ENCODE results near the gene TMEM163.

TMEM163 gene

GRCh38 chr2:134462275-134462674, 256.5 kb downstream of the TMEM163 start:
- DNase-seq = no peak
- Histone ChIP-seq H3K4me3 (ENCODE audit: low read depth, low read length) (no peak overlapping the region), H3K27me3 (replicated peaks) (no peaks in the 10 kb centered on the region), H3K36me3 (replicated peaks) (no peaks in the 10 kb centered on the region), H3K27ac (no peak overlapping the region)
- no peak for TF ChIP-seq CTCF (IDR thresholded peaks at IDR 0.05; ENCODE audit: low read depth, low read length, missing control alignments)
- in situ Hi-C loops (cut with HindIII; ENCODE audit: low pct_ligation_motif_present, low sequenced_read_pairs) = no loop called here

- Histone ChIP-seq H3K27me3 (replicated peaks) (no peaks in the 10 kb centered on the region), H3K27ac (no peak overlapping the region), H3K36me3 (replicated peaks) (no peaks in the 10 kb centered on the region), H3K4me3 (ENCODE audit: low read depth, low read length) (no peak overlapping the region)
- peak; percentile 4 for DNase-seq
- TF ChIP-seq CTCF (IDR thresholded peaks at IDR 0.05; ENCODE audit: low read depth, low read length, missing control alignments) = no peak
- in situ Hi-C loops (cut with HindIII; ENCODE audit: low pct_ligation_motif_present, low sequenced_read_pairs) = no loop called here
Measured at GRCh38 chr2:134461511-134461910, 257.3 kb downstream of the TMEM163 start.

- TF ChIP-seq CTCF (IDR thresholded peaks at IDR 0.05; ENCODE audit: low read depth, low read length, missing control alignments) = peak; percentile 79
- in situ Hi-C loops (cut with HindIII; ENCODE audit: low pct_ligation_motif_present, low sequenced_read_pairs) = no loop called here
- Histone ChIP-seq H3K36me3 (replicated peaks) (no peaks in the 10 kb centered on the region), H3K27me3 (replicated peaks) (no peaks in the 10 kb centered on the region), H3K27ac (no peak overlapping the region), H3K4me3 (ENCODE audit: low read depth, low read length) (no peak overlapping the region)
- peak; percentile 34 for DNase-seq
Measured at GRCh38 chr2:134460583-134460998, 258.2 kb downstream of the TMEM163 start.

GRCh38 chr2:134459706-134460406, 258.9 kb downstream of the TMEM163 start:
- Histone ChIP-seq H3K27me3 (replicated peaks) (no peaks in the 10 kb centered on the region), H3K27ac (no peak overlapping the region), H3K36me3 (replicated peaks) (no peaks in the 10 kb centered on the region), H3K4me3 (ENCODE audit: low read depth, low read length) (no peak overlapping the region)
- in situ Hi-C loops (cut with HindIII; ENCODE audit: low pct_ligation_motif_present, low sequenced_read_pairs) = no loop called here
- DNase-seq = no peak
- no peak for TF ChIP-seq CTCF (IDR thresholded peaks at IDR 0.05; ENCODE audit: low read depth, low read length, missing control alignments)

- Histone ChIP-seq H3K27me3 (replicated peaks) (no peaks in the 10 kb centered on the region), H3K36me3 (replicated peaks) (no peaks in the 10 kb centered on the region), H3K27ac (no peak overlapping the region), H3K4me3 (ENCODE audit: low read depth, low read length) (no peak overlapping the region)
- no peak for TF ChIP-seq CTCF (IDR thresholded peaks at IDR 0.05; ENCODE audit: low read depth, low read length, missing control alignments)
- in situ Hi-C loops (cut with HindIII; ENCODE audit: low pct_ligation_motif_present, low sequenced_read_pairs) = no loop called here
- DNase-seq = no peak
Measured at GRCh38 chr2:134458950-134459349, 259.9 kb downstream of the TMEM163 start.

- in situ Hi-C loops (cut with HindIII; ENCODE audit: low pct_ligation_motif_present, low sequenced_read_pairs) = no loop called here
- no peak for TF ChIP-seq CTCF (IDR thresholded peaks at IDR 0.05; ENCODE audit: low read depth, low read length, missing control alignments)
- H3K36me3 ChIP-seq (replicated peaks) = no peaks in the 10 kb centered on the region
- no peak overlapping the region for H3K4me3 ChIP-seq (ENCODE audit: low read depth, low read length)
- no peak for DNase-seq
- H3K27ac ChIP-seq = no peak overlapping the region
- no peaks in the 10 kb centered on the region for H3K27me3 ChIP-seq (replicated peaks)
Measured at GRCh38 chr2:134458473-134458853, 260.3 kb downstream of the TMEM163 start.

All from brain microvascular endothelial cell (primary cell).